Body of pancreas (tissue), 4 donors: ENCODE measurements around the gene SLC17A2. TPM values are rescaled to one million over a fixed set of nuclear protein-coding genes. Genes with fewer than 3 reads are reported as not detected.
A peak's percentile ranks its signal among the peaks of the same experiment; 100 is the strongest.

Experiments
- ATAC-seq: fragments of 150-250 bp; one replicate; pipeline ENCODE4 v1.9.1; 2016
- DNase-seq, 4 donors: peaks; one replicate each; pipeline ENCODE4 v3.0.0-alpha.2; 2019
- H3K27ac ChIP-seq, 4 donors: fragments of 200-600 bp; sonication (generic); 1 replicate in 3 of 4; 2 replicates in 1 of 4; pipeline versions ENCODE4 v1.5.1 to v1.6.1; 2016 to 2019; ENCODE audit warnings: mild to moderate bottlenecking in 1 of 4, mixed read lengths in 1 of 4, moderate library complexity in 1 of 4
- H3K27me3 ChIP-seq, 2 donors: fragments of 200-600 bp; sonication (generic); one replicate each; pipeline ENCODE4 v1.6.0; 2016; ENCODE audit warnings: mild to moderate bottlenecking in 1 of 2
- H3K36me3 ChIP-seq, 2 donors: fragments of 200-600 bp; sonication (generic); replicated peaks in 1 of 2; 2 replicates each; pipeline ENCODE4 v1.5.1; 2016; ENCODE audit warnings: low read depth in 2 of 2; ENCODE audit not compliant: insufficient read depth in 1 of 2
- H3K4me1 ChIP-seq: fragments of 200-600 bp; sonication (generic); one replicate; pipeline ENCODE4 v1.6.0; 2016
- H3K4me3 ChIP-seq, 2 donors: fragments of 200-600 bp; sonication (generic); 1 replicate in 1 of 2; 2 replicates in 1 of 2; pipeline ENCODE4 v1.5.1; 2016 to 2019
- H3K9me3 ChIP-seq, 3 donors: fragments of 200-600 bp; sonication (generic); 1 replicate in 2 of 3; 2 replicates in 1 of 3; pipeline ENCODE4 v1.5.1; 2016
- POLR2A ChIP-seq, 3 donors: fragments of 450-650 bp; IDR thresholded peaks; one replicate each; pipeline ENCODE4 v1.6.1; 2016; ENCODE audit warnings: antibody characterized with exemption in 3 of 3, mild to moderate bottlenecking in 2 of 3
- WGBS, 2 donors: methylation state at CpG; one replicate each; pipeline ENCODE4 v1.1.5; 2017; 5-methylcytosine and 5-hydroxymethylcytosine counted together
- intact Hi-C: fragments of 100-400 bp; cut with DNase I; formaldehyde crosslinking; loops from one replicate; pipeline ENCODE4 v1.15.1; 2023
- total RNA-seq, 2 donors: library from RNA; depleted of rRNA; stranded (reverse); fragments of >200 nt; gene quantifications; one replicate each; pipeline ENCODE4 v1.1.0, GENCODE V29; 2016
- TF ChIP-seq, protein P1 (sequence below), 7 experiments: fragments of 450-650 bp in 4 of 7; fragments of 200-600 bp in 3 of 7; sonication (generic) in 3 of 7; IDR thresholded peaks; one replicate each; pipeline ENCODE4 v1.5.1; 2016 to 2019; ENCODE audit warnings: antibody characterized with exemption in 7 of 7

SLC17A2 gene
- total RNA-seq, 2 donors from 2014 or later = not detected

DNA sequence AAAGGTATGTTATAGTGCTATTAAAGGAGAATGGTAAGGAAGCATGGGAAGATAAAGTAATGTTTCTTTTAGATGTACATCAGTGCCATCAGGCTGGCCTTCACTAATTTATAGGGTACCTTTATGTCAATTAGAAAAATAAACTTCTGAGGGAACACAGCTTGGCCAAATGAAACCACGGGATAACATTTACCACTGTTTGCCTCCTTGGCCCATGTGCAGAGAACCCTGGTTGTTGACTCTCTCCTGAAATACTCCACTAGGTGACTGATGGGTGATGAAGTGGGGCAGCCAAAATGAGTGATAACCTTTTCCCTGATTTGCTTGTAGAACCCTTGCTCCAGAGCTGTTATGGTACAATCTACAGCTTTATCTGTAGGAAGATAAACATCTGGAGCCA lies 41.6 kb upstream of the SLC17A2 start:
- H3K9me3 ChIP-seq = no peaks in the 10 kb centered on the region
- peaks cover 0 to 19% of the 10 kb centered on the region in 2 donors for H3K36me3 ChIP-seq
- ATAC-seq (no peak), DNase-seq (no peak)
- H3K4me3 ChIP-seq = no peak overlapping the region
- peaks cover 5% of the 10 kb centered on the region for H3K4me1 ChIP-seq
- TF ChIP-seq POLR2A (IDR thresholded peaks at IDR 0.05) = no peak
- TF ChIP-seq, protein P1, sequence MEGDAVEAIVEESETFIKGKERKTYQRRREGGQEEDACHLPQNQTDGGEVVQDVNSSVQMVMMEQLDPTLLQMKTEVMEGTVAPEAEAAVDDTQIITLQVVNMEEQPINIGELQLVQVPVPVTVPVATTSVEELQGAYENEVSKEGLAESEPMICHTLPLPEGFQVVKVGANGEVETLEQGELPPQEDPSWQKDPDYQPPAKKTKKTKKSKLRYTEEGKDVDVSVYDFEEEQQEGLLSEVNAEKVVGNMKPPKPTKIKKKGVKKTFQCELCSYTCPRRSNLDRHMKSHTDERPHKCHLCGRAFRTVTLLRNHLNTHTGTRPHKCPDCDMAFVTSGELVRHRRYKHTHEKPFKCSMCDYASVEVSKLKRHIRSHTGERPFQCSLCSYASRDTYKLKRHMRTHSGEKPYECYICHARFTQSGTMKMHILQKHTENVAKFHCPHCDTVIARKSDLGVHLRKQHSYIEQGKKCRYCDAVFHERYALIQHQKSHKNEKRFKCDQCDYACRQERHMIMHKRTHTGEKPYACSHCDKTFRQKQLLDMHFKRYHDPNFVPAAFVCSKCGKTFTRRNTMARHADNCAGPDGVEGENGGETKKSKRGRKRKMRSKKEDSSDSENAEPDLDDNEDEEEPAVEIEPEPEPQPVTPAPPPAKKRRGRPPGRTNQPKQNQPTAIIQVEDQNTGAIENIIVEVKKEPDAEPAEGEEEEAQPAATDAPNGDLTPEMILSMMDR (IDR thresholded peaks at IDR 0.05) = no peak
- 79 to 87% methylated on average over 1 of the region's 1 CpG for WGBS, 2 donors
- no peak overlapping the region for H3K27ac ChIP-seq
- intact Hi-C loops = no loop called here
- no peaks in the 10 kb centered on the region for H3K27me3 ChIP-seq

DNA sequence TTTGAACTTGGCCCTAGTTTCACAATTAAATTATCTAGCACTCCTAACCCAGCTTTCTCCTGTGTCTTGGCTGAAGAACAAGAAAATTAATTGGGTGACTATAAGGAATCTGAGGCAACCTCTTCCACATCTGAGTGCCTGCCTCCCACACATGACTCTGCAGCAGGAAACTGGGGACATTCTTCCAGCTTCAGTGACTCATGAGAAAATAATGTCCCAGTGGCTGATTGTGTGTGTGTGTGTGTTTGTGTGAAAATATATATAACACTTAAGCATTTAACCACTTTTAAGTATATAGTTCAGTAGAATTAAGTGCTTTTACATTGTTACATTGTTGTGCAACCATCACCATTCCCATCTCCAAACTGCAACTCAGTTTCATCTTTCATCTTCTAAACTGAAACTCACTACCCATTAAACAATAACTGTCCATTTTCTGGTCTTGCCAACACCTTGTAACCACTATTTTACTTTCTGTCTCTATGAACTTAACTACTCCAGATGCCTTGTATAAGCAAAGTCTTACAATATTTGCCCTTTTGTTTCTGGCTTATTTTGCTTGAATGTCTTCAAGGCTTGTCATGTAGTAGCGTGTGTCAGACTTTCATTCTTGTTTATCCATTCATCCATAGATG lies 40.8 kb upstream of the SLC17A2 start:
- WGBS, 2 donors = 97 to 100% methylated on average over 1 of the region's 1 CpG
- Histone ChIP-seq H3K4me1 (peaks cover 13% of the 10 kb centered on the region), H3K36me3 (peaks cover 0 to 20% of the 10 kb centered on the region in 2 donors), H3K27me3 (no peaks in the 10 kb centered on the region), H3K27ac (peak overlapping the region in 1 of 4 donors; percentile 3), H3K9me3 (no peaks in the 10 kb centered on the region), H3K4me3 (no peak overlapping the region)
- ATAC-seq = peak; percentile 55
- TF ChIP-seq POLR2A (IDR thresholded peaks at IDR 0.05) = no peak
- TF ChIP-seq, protein P1 (IDR thresholded peaks at IDR 0.05) = no peak
- peak in 2 of 4 donors; percentile 24 to 41 for DNase-seq
- intact Hi-C loops = no loop called here

DNA sequence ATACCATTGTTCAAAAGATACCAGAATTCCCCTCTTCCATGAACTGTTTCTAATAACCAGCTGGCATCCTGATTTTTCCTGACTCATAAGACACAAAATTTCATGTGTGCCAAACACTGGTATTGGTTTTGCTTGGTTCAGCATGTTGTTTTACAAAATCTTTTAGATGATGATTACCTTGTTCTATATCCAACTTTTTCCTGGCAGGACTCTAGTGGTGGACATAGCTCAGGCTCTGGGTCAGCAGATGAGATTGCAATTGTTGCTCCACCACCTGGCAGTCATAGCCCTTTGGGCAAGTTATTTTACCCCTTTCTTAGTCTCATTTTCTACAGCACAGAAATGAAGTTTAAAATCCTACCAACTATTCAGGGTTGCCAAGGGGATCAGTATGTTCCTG lies 38.3 kb upstream of the SLC17A2 start:
- no peak overlapping the region for H3K27ac ChIP-seq
- no peaks in the 10 kb centered on the region for H3K27me3 ChIP-seq
- ATAC-seq (no peak), DNase-seq (no peak)
- peaks cover 19% of the 10 kb centered on the region for H3K4me1 ChIP-seq
- H3K4me3 ChIP-seq = no peak overlapping the region
- intact Hi-C loops = no loop called here
- peaks cover 0 to 16% of the 10 kb centered on the region in 2 donors for H3K36me3 ChIP-seq
- no peaks in the 10 kb centered on the region for H3K9me3 ChIP-seq
- TF ChIP-seq POLR2A (IDR thresholded peaks at IDR 0.05) = no peak
- TF ChIP-seq, protein P1 (IDR thresholded peaks at IDR 0.05) = no peak

DNA sequence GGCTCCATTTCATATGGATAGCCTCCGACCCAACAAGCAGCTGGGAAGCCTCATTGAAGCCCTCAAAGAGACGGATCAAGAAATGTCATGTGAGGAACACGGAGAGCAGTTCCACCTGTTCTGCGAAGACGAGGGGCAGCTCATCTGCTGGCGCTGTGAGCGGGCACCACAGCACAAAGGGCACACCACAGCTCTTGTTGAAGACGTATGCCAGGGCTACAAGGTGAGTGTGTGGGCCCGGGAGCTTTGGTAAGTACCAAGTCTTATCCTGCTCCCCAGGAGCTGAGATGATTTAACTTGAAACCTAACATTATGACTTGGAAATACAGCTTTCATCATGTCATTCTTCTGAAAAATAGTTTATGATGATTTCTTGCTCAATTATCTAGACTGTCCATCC lies 36.2 kb upstream of the SLC17A2 start:
- TF ChIP-seq, protein P1 (IDR thresholded peaks at IDR 0.05) = no peak
- TF ChIP-seq POLR2A (IDR thresholded peaks at IDR 0.05) = no peak
- H3K4me1 ChIP-seq = peaks cover 30% of the 10 kb centered on the region
- no peak overlapping the region for H3K27ac ChIP-seq
- no peaks in the 10 kb centered on the region for H3K27me3 ChIP-seq
- intact Hi-C loops = no loop called here
- WGBS, 2 donors = 83 to 94% methylated on average over 5 to 9 of the region's 9 CpGs
- peaks cover 0 to 9% of the 10 kb centered on the region in 2 donors for H3K36me3 ChIP-seq
- DNase-seq (no peak), ATAC-seq (no peak)
- no peaks in the 10 kb centered on the region for H3K9me3 ChIP-seq
- no peak overlapping the region for H3K4me3 ChIP-seq

DNA sequence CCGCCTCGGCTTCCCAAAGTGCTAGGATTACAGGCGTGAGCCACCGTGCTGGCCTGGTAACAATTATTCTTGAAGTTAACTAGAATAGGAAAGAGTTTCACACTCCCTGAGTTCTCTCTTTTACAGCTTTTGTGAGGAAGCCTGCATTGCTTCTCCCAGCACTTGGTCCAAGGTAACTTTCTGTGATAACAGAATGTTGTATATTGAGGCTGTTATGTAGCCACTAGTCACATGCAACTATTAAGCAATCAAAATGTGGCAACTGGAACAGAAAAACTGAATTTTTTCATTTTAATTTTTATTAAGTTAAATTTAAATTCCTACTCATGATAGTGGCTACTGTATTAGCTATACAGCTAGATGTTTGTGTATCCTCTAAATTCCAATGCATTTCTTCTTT lies 34.6 kb upstream of the SLC17A2 start:
- no peak for DNase-seq

More for the DNA sequence above, 34.6 kb upstream of the SLC17A2 start:
- H3K4me1 ChIP-seq = peaks cover 30% of the 10 kb centered on the region
- WGBS, 2 donors = 86 to 97% methylated on average over 4 of the region's 4 CpGs
- no peaks in the 10 kb centered on the region for H3K27me3 ChIP-seq
- H3K4me3 ChIP-seq = no peak overlapping the region
- H3K9me3 ChIP-seq = peaks cover 0 to 3% (median 0%) of the 10 kb centered on the region in 3 donors
- H3K27ac ChIP-seq = no peak overlapping the region
- intact Hi-C loops = no loop called here
- H3K36me3 ChIP-seq = peaks cover 0 to 3% of the 10 kb centered on the region in 2 donors
- TF ChIP-seq, protein P1 (IDR thresholded peaks at IDR 0.05) = no peak
- TF ChIP-seq POLR2A (IDR thresholded peaks at IDR 0.05) = no peak
- ATAC-seq = no peak
